Thoracic aorta (tissue), 2 donors: ENCODE measurements around the gene COL18A1. TPM values are rescaled to one million over a fixed set of nuclear protein-coding genes. Genes with fewer than 3 reads are reported as not detected.

ENCODE experiments used
- ATAC-seq: fragments of 150-250 bp; one replicate; pipeline ENCODE4 v1.8.0; 2017; ENCODE audit warnings: low read depth; ENCODE audit not compliant: insufficient number of reproducible peaks, low FRiP score
- DNase-seq: peaks from one replicate; pipeline ENCODE4 v3.0.0-alpha.2; 2020; ENCODE audit warnings: low spot score
- H3K27ac ChIP-seq, 2 donors: fragments of 200-600 bp; sonication (generic); 1 replicate in 1 of 2; 2 replicates in 1 of 2; pipeline ENCODE4 v1.5.1; 2016; ENCODE audit warnings: mild to moderate bottlenecking in 2 of 2, moderate library complexity in 2 of 2
- H3K27me3 ChIP-seq: fragments of 200-600 bp; sonication (generic); replicated peaks from 2 replicates; pipeline ENCODE4 v1.6.0; 2016; ENCODE audit warnings: mild to moderate bottlenecking; ENCODE audit not compliant: insufficient read depth
- H3K36me3 ChIP-seq: fragments of 200-600 bp; sonication (generic); one replicate; pipeline ENCODE4 v1.5.1; 2016
- H3K4me1 ChIP-seq, 2 donors: fragments of 200-600 bp; sonication (generic); 1 replicate in 1 of 2; 2 replicates in 1 of 2; pipeline versions ENCODE4 v1.5.1 to v1.6.0; 2016; ENCODE audit warnings: low read depth in 2 of 2, mild to moderate bottlenecking in 1 of 2; ENCODE audit not compliant: control insufficient read depth in 1 of 2
- H3K4me3 ChIP-seq: fragments of 200-600 bp; sonication (generic); 2 replicates; pipeline ENCODE4 v1.5.1; 2016; ENCODE audit warnings: mild to moderate bottlenecking
- H3K9me3 ChIP-seq: fragments of 200-600 bp; sonication (generic); 2 replicates; pipeline ENCODE4 v1.5.1; 2016
- CTCF ChIP-seq: fragments of 200-600 bp; sonication (generic); IDR thresholded peaks from one replicate; pipeline ENCODE4 v1.5.1; 2019; ENCODE audit warnings: antibody characterized with exemption
- total RNA-seq, 2 donors: library from RNA; depleted of rRNA; stranded (reverse); fragments of >200 nt; gene quantifications; one replicate each; pipeline versions ENCODE4 v1.1.0 to v1.2.3, GENCODE V29; 2016

COL18A1 gene
- total RNA-seq, 2 donors from 2014 or later: 507 to 811 TPM

- peaks cover 3% of the 10 kb centered on the region for H3K9me3 ChIP-seq
- H3K27ac ChIP-seq: no peak overlapping the region
- H3K4me3 ChIP-seq: no peak overlapping the region
- ATAC-seq (no peak), DNase-seq (no peak)
- H3K36me3 ChIP-seq: peaks cover 5% of the 10 kb centered on the region
- TF ChIP-seq CTCF: no peak
- no peaks in the 10 kb centered on the region for H3K27me3 ChIP-seq
- H3K4me1 ChIP-seq: no peaks in the 10 kb centered on the region
These were observed 40.4 kb downstream of the COL18A1 start for GRCh38 chr21:45445369-45445768.

- Histone ChIP-seq H3K27ac (no peak overlapping the region), H3K4me1 (no peaks in the 10 kb centered on the region), H3K4me3 (no peak overlapping the region), H3K27me3 (no peaks in the 10 kb centered on the region), H3K9me3 (peaks cover 3% of the 10 kb centered on the region), H3K36me3 (peaks cover 5% of the 10 kb centered on the region)
- TF ChIP-seq CTCF: no peak
- ATAC-seq (no peak), DNase-seq (no peak)
These were observed 42.9 kb downstream of the COL18A1 start for GRCh38 chr21:45447821-45448220.

GRCh38 chr21:45448283-45448809 lies 43.4 kb downstream of the COL18A1 start:
- DNase-seq (no peak), ATAC-seq (no peak)
- Histone ChIP-seq H3K9me3 (peaks cover 3% of the 10 kb centered on the region), H3K27ac (no peak overlapping the region), H3K27me3 (no peaks in the 10 kb centered on the region), H3K4me1 (peaks cover 0 to 1% of the 10 kb centered on the region in 2 donors), H3K4me3 (no peak overlapping the region), H3K36me3 (peaks cover 5% of the 10 kb centered on the region)
- no peak for TF ChIP-seq CTCF

- peaks cover 0 to 8% of the 10 kb centered on the region in 2 donors for H3K4me1 ChIP-seq
- DNase-seq: no peak
- H3K27ac ChIP-seq: no peak overlapping the region
- no peaks in the 10 kb centered on the region for H3K27me3 ChIP-seq
- peaks cover 3% of the 10 kb centered on the region for H3K9me3 ChIP-seq
- H3K4me3 ChIP-seq: no peak overlapping the region
- peaks cover 5% of the 10 kb centered on the region for H3K36me3 ChIP-seq
- ATAC-seq: no peak
- TF ChIP-seq CTCF: no peak
These were observed 44.1 kb downstream of the COL18A1 start for GRCh38 chr21:45448810-45449657.

- no peak overlapping the region for H3K4me3 ChIP-seq
- no peak for TF ChIP-seq CTCF
- ATAC-seq: no peak
- DNase-seq: no peak
- H3K36me3 ChIP-seq: peaks cover 5% of the 10 kb centered on the region
- no peaks in the 10 kb centered on the region for H3K27me3 ChIP-seq
- H3K4me1 ChIP-seq: peaks cover 6 to 16% of the 10 kb centered on the region in 2 donors
- H3K9me3 ChIP-seq: peaks cover 3% of the 10 kb centered on the region
- no peak overlapping the region for H3K27ac ChIP-seq
These were observed 44.9 kb downstream of the COL18A1 start for GRCh38 chr21:45449658-45450422.
